Renal cortical epithelial cell (primary cell): ENCODE results near the gene TRIML1. TPM values are rescaled to one million over a fixed set of nuclear protein-coding genes. Genes with fewer than 3 reads are reported as not detected.
A peak's percentile ranks its signal among the peaks of the same experiment; 100 is the strongest.
"Not testable (repeated sequence)": the region's sequence is repeated elsewhere in the genome, so short reads cannot be mapped to it uniquely, and the experiment has no call there.

Experiments
- DNase-seq: peaks from one replicate; pipeline ENCODE4 v3.0.0-alpha.2; 2011; ENCODE audit warnings: low read depth
- total RNA-seq: library from RNA; depleted of rRNA; stranded (reverse); fragments of >200 nt; gene quantifications from 2 replicates; pipeline ENCODE4 v1.2.3, GENCODE V29; 2014

The TRIML1 gene
- total RNA-seq, 1 donor from 2014 or later: not detected

DNA sequence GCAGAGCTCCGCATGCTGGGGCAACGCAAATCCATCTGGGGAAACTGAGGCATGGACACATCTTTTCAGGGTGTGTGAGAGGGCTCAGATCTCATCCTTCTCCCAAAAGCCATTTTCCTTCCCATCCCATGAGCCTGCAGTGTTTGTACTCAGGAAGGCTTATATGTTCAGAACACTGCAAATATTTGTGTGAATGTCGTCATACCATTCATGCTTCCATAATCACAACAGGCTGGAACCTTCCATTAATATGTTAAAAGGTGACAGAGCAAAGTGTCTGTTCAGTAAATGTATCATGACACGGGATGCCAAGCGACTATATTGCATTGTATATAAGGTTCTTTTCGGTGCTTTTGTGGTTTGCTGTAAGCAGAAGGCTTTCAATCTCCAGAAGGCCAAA, 8.5 kb downstream of the TRIML1 start:
- no peak for DNase-seq

DNA sequence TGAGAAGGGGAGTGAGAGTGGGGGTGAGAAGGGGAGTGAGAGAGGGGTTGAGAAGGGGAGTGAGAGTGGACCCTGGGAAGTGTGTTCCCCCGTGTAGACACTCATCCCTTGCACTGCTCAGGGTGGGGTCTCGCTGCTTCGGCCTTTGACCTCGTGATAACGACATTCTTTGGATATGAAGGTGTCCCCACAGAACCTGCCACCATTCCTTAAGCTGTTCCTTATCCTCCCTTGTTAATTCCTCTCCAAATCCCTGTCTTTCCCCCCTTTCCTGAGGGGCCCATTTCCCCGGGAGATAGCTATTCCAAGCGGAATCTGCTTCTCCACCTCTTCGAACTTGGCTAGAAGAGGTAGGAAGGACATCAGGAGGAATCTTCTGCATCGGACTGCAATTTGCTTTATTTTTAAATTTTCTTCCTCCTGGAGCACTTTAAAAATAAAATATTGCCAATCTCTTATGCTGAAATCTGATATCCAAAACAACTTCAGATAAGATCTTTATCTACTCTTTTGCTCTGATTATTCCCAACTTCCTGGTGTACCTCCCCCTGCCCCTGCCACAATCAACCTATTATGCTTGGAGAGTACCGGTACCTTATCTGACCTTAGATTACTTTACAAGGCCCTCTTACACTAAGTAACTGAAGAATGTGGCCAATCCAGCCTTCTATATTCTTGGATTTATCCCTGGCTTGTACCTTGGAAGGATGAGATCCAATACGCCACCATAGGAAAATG, 15.6 kb downstream of the TRIML1 start:
- DNase-seq: no peak

DNA sequence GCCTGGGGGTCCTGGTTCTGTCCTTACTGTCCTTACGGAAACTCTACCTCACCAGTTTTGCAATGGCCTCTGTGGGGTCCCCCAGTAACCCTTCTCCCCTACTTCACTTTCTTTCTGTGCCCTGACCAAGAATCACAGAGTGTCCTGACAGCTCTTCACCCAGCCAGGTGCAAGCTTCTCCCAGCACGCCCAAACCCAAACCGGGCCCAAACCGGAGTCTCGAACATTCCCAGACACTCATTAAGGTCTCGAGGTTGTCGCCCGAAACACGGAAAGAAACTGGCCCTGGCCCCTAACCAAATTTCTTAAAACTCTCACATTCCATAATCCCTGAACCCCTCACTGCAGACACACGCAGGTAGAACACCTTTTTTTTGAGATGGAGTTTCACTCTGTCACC, 19.1 kb downstream of the TRIML1 start:
- DNase-seq: no peak

DNA sequence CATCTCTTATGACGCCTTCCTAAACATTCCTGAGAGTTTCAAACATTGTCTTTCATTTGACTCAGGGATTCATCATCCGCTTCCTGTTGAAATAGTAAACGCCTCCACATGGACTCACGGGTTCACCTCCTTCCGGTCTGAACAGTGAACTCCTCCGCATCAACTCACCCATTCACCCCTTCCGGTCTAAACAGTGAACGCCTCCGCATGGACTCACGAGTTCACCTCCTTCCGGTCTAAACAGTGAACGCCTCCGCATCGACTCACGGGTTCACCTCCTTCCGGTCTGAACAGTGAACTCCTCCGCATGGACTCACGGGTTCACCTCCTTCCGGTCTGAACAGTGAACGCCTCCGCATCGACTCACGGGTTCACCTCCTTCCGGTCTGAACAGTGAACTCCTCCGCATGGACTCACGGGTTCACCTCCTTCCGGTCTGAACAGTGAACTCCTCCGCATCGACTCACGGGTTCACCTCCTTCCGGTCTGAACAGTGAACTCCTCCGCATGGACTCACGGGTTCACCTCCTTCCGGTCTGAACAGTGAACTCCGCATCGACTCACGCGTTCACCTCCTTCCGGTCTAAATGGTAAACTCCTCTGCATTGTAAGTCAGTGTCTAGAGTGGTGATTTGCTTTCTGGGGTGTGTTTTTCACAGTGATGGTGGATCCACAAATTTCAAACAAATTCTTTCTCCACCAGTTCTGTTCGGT, 20.4 kb downstream of the TRIML1 start:
- not testable (repeated sequence) for DNase-seq

DNA sequence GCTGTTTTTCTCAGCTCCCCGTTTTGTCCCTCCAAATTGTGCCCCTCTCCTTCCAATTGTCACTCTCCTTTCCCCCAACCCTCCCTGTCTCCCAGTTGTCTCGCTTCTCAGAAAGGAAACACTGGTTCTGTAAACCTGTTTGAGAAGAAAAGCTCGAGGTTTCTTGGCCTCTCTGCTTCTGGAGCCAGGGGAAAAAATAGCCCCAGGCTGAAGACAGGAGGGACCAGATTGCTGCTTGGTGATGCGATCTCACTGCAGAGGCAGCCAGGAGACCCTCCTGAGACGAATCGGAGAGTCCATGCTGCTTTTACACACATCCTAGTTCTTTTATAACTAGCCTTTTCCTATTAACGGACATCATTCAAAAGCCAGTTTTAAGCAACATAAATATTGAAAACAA, 21.2 kb downstream of the TRIML1 start:
- no peak for DNase-seq

DNA sequence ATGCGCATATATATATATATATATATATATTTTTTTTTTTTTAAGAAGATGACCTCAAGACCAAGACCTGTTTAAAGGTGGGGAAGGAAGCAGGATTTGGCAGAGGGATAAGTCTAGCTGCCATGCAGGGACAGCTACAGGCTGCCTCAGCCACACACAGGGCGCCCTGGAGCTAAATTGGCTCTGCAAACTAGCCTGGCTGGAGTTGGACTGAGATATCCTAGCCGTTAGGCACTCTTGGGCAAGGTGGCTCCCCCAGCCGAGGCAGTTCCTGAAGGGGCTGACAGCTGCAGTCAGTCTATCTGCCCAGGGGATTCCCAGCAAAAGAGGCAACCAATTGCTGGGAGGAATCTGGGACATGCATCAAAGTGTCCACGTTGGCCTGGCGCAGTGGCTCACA, 21.9 kb downstream of the TRIML1 start:
- DNase-seq: no peak

DNA sequence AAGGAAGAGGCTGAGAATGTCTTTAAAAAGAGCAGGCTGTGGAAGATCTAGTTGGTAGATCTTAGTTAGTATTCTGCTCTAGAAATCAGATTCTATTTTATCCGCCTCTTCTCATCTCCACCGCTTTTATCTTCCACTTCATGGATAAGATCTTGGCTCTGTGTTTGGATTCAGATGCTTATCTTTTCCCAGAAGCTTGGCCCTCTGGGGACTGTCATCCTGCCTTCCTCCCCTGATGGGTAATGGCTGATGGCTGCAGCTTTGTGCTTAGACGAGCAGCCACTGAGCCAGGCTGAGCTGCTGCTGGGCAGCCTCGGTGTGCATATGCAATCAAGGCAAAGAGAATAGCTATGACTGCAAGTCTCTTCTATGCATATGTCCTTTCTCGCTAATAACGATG, 23.5 kb downstream of the TRIML1 start:
- DNase-seq: no peak

DNA sequence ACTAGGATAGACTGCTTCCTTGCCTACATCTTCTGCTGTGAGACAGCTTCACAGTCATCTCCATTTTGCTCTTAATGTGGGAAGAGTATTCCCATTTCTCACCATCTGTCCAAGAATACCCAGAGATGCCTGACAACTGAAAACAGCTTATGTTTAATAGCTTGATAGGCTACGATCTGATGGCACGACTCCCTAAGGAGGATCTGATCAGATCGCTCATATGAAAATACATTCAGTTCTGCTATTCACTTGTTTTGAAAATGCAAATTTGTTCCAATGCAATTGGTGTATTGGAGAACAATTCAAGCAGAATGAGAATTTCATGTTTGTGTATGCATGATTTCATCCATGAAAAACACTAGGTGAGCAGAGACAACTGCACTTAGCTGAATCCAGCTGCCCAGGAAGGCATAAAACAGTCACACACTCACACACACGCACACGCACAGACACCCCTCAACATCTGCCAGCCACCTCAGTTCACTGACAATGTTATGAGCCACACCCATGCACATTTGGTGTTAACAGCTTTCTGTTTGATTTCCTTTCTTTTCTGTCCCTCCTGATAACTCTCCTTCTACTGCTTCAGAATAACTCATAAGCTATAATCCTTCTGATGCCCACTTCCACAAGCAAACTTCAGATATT, 29.6 kb downstream of the TRIML1 start:
- DNase-seq: no peak

DNA sequence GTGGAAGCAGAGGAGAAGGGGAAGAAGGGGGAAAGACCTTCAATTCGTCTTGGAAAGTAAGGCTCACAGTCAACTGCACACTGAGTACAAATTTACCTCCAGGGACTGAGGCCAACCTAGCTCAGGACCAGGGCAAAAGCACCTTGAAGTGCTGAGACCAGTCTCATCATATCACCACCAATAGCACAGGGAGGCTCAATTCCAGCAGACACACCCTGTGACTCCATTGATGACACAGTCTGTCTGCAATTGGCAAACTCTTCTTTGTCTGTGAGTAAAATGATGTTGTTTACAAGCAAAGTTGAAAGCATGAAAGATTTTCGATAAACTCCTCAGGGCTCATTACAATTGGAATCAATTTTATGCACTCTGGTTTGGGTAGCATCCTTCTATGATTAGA, 32.3 kb downstream of the TRIML1 start:
- DNase-seq: no peak

DNA sequence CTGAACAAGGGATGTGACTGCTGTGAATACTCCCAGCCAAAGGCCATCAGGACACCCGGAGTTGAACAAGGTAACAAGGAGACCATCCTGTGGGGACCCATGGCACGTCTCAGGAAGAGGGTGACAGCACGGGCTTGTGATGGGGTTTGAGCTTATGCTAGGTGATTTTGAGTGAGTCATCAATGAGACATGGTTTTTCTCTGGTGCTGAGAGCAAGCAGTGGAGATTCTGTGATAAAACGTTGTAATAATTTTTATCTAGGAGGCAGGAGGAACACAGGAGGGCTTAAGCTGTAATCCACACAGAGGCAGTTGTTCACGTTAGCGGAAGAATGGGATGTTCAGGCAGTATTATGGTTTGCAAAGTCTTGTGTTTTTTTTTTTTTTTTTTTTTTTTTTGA, 36.0 kb downstream of the TRIML1 start:
- DNase-seq: no peak

DNA sequence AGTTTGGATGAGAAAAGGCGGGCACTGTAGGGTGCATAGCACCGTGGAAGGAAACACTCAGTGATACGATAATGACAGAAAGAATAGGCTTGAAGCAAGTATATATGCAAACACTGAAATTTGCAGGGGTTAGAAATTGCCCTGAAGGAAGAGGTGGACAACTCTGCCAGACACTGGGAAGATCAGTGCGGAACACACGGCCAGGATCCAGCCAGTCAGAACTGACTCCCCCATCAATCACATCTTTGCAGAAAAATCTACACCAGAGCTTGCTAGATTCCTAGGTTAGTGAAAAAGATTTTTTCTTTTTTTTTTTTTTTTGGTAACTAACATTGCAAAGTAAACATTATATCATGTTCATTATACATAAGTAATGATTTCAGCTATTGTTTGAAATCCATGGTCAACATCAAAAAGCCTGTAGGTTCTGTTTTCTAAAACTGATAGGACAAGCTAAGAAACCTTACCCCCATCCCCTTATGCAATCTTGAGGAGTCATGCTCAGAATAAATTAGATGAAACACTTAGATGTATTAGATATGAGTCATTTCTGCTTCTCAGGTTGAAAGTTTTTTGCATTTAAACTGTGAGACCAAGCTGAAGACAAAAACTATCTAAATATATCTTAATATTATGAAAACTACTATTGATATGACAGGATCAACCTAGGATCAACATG, 38.9 kb downstream of the TRIML1 start:
- DNase-seq: peak; percentile 40

DNA sequence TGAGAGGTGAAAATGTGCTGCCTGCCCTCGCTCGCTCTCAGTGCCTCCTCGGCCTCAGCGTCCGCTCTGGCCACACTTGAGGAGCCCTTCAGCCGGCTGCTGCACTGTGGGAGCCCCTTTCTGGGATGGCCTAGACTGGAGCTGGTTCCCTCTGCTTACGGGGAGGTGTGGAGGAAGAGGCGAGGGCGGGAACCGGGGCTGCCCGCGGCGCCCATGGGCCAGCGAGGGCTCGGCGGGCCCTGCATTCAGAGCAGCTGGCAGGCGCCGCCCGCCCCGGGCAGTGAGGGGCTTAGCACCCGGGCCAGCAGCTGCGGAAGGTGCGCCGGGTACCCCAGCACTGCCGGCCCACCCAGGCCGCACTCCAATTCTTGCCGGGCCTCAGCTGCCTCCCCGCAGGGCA, 39.6 kb downstream of the TRIML1 start:
- no peak for DNase-seq

DNA sequence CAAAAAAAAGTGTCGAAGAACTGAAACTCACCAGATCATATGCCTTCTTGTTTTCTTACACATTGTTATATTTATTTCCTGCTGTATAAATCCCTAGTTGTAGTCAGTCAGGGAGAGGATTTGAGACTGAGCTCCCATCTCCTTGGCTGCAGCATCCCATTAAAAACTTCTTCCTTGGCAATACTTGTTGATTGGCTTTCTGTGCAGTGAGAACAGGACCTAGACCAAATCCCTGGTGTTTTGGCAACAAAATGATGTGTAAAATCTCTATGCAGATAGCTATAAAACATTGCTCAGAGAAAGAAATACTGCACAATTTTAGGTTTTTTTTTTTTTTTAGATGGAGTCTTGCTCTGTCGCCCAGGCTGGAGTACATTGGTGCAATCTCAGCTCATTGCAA, 47.9 kb downstream of the TRIML1 start:
- no peak for DNase-seq

DNA sequence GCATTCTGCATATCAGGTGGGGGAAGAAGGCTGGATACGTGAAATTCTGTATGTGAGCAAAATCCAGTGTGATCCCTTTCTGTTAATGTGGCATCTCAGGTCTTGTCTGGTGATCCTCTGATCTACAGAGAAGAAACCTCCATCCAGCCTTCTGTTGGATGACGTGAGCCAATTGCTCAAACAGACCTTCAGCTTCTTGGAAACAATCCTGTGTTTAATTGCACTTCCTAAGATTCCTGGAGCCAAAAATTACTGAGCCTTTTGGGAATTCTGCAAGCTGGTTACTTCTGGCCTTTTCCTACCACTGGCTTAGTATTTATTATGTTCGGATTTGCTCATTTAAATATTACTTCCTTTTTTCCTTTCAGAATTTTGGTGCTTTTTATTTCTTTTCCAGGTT, 51.2 kb downstream of the TRIML1 start:
- no peak for DNase-seq

DNA sequence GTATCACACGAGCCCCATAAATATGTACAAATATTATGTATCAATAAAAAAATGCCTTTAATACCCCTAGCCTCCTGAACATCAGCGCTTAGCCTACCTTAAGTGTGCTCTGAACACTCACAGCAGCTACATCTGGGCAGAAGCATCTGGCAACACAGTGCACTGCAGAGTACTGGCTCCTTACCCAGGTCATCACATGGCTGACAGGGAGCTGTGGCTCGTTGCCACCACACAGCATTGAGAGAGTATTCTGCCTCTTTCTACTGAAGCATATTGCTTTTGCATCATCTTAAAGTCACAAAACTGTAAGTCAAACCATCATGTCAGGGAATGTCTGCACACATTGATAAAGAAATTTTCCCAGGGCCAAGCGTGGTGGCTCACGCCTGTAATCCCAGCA, 55.2 kb downstream of the TRIML1 start:
- no peak for DNase-seq

DNA sequence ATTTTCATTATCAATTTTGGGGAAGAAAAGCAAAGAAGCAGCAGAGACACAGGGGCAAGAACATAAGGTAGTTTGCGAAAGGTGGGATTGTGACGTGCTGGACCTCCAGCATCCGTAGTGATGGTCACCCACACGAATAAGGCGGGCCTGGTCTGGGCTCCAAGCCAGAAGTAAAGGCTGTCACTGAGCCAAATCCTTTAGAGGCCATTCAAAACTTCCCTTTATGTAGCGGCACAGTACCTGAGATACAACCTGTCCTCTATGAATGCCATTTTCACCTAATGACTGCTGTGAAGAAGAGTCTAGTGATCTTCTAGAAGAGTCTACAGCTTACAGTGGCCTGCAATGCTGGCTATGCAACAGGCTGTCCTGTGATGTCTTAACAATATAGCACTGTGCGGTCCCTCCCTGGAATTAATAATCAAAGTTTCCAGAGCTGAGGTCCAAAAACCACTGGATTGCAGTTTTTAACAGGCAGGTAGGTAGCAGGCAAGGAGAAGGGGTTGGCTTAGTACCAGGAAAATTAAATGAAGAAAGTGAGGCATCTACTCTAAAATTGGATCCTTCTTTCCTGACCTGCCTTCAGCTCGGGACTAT, 56.2 kb downstream of the TRIML1 start:
- DNase-seq: no peak

DNA sequence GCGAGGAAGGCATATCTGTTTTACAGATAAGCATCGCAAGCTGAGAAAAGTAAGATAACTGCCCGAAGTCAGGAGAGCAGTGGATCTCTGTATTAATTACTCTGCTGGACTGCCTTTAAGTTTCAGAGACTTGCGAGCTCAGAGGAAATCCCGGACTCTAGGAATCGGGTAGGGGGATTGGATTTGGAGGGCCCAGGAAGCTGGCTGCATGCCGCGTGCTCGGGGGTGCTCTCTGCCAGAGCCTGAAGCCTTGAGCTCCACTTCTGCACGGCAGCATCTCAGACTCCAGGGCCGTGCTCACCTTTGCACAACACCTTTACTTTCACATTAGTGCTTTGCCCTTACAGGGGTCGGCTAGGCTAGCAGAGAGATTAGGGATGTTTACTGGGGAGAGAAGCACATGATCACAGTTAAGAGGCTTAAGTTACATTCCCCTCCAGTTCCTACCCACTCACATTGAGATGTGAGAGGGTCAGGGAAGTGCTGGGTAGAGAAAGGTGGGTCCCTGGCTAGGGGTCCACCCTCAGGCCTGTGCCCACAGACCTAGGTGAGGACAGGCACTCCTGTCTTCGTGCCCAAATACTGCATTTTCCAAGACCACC, 57.0 kb downstream of the TRIML1 start:
- DNase-seq: no peak
